HG02943 (cell line): ENCODE results near the gene INTS12.
"Not testable (repeated sequence)": the region's sequence is repeated elsewhere in the genome, so short reads cannot be mapped to it uniquely, and the experiment has no call there.

ENCODE experiments used
- ATAC-seq: cut with Tn5 transposase; IDR thresholded peaks from one replicate; pipeline ENCODE4 v1.9.1; 2021; ENCODE audit warnings: mild to moderate bottlenecking, low read depth, moderate library complexity; ENCODE audit not compliant: unreplicated experiment

INTS12 gene, protein sequence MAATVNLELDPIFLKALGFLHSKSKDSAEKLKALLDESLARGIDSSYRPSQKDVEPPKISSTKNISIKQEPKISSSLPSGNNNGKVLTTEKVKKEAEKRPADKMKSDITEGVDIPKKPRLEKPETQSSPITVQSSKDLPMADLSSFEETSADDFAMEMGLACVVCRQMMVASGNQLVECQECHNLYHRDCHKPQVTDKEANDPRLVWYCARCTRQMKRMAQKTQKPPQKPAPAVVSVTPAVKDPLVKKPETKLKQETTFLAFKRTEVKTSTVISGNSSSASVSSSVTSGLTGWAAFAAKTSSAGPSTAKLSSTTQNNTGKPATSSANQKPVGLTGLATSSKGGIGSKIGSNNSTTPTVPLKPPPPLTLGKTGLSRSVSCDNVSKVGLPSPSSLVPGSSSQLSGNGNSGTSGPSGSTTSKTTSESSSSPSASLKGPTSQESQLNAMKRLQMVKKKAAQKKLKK

DNA sequence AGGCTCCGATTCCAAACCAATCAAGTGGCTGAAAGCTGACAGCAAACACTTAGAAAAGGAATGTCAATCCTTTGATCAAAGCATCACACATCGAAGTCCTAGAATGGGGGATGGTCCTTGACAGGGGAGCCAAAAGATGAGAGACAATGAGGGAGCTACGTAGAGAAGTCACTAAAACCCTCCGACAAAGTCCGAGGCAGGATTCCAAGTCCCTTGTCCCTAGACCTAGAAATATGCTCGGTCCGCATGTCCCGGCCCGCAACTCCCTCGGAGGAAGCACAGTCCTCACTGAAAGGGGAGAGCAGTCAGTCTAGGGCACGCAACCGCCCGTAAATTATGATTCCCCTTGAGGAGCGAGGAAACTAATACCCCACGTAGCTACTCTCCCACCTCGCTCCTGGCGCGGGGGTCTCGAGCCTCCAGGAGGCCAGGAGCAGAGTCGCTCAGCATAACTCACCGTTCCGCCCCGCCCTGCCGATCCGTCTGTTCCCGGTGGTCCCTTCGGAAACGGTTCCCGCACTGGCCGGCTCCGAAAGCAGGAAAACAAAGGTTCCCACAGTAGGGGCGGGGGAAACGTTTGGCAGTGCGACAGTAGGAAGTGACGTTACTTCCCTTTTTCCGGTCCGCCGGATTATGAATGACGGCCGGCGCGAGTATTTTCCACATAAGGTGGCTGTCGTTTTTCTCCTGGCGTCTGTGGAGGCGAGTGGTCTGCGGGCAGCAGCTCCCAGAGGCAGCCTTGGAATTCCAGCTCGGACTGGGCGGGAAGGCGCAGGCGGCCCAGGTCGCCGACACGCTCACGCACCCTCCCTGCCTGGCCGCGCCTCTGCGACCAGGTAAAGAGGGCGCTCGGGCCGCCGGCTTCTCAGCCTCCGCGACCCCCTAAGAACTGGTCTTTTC is at the start of gene INTS12, which contains the start of gene GSTCD:
INTS12 (minus strand) TSS at position 509 of the 900 bp plus-strand sequence. CDS start 8,684 bp downstream, outside the sequence.
GSTCD (plus strand) TSS at position 604 of the 900 bp plus-strand sequence. CDS start 8,830 bp downstream, outside the sequence.
- peak; percentile 79 for ATAC-seq

DNA sequence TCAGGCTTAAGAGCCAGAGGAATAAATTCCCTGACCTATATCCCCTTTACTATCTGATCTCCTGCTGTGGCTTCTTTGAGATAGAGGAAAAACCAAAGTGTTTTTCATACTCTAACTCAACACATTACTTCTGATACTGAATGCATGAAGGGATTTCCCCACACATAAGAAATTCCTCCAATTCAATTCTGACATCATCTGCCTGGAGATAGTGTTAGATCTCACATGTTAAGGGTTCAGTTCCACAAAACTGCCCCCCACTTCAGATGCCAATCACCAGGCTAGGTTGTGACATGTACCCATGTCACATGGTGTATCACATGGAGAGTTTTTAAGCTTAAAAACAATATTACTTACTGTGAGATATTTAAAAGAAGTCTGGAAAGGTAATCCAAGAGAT is 46.9 kb upstream of the INTS12 start:
- ATAC-seq, result no peak

DNA sequence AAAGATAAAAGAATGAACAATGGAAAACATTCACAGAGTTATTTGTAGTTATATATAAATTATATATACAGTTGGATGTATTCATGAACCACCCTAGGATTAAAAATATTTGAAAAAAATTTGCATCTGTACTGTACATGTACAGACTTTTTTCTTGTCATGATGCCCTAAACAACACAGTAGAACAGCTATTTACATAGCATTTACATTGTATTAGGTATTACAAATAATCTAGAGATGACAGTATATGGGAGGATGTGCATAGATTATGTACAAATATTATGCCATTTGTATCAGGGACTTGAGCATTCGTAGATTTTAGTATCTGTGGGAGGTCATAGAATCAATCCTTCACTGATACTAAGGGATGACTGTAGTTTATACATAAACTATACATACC is 44.9 kb upstream of the INTS12 start:
- ATAC-seq, result no peak

DNA sequence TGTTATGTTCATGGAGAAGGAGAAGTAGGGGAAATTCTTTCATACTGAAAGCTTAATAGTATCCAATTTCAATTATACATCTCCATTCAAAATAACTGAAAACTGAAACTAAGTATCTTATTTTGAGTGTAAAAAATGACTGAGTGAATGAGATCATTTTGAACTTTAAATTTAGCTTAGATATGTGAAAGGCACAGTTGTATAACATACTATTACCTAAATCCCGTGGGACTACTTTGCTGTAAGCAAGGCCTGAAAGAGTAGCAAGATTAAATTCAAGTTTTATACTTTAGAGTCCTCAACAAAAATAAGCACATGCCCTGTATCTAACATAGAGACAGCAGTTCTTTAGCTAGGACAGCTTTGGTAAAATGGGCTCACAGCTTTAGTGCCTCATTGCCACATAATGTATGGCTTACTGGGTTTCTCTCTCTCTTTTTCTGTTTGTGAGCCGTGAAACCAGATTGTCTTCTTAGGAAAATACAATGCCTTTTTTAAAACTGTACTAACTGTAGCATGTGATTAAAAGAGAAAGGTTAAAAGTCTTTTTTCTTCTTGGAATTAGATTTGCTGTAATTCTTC is 43.3 kb upstream of the INTS12 start:
- ATAC-seq, result no peak

DNA sequence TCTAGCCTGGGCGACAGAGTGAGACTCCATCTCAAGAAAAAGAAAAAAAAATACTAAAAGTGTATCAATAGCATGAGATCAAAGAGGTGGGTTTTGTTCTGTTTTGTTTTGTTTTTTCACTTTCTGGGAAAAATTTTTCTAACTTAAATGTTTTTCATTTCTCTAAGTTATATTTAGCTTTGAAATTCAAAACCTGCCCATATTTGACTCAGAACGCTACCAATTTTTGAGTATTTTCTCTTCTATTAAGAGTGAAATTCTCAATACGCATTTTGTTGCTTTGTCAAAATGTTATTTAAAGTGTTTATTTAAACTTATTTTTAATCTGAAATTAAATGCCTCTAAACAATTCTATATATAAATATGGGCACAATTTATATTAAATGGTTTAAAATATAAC is 39.7 kb upstream of the INTS12 start:
- no peak for ATAC-seq

DNA sequence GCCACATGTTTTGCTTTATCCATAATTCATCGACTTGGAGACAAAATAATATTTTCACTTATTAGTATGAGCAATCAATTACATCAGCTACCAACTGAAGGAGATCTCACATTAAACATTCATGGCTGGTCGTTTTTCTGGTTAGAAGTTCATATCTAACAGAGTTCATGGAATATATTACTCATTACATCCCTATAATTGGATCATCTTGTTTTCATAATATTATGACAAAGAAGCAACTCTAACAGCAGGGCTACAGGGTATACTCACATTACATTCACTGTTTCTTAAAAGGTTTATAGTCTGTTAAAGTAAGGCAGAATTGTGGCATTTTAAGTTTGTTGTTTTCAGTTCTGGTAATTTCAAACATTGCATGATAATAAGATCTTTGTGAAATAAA is 33.1 kb upstream of the INTS12 start:
- ATAC-seq, result no peak

DNA sequence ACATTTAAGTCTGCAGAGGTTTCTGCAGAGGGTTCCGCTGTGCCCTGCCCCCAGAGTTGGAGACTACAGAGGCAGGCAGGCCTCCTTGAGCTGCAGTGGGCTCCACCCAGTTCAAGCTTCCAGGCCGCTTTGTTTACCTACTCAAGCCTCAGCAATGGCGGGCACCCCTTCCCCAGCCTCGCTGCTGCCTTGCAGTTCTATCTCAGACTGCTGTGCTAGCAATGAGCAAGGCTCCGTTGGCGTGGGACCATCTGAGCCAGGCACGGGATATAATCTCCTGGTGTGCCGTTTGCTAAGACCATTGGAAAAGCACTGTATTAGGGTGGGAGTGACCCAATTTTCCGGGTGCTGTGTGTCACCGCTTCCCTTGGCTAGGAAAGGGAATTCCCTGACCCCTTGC is 26.7 kb upstream of the INTS12 start:
- ATAC-seq, result not testable (repeated sequence)

DNA sequence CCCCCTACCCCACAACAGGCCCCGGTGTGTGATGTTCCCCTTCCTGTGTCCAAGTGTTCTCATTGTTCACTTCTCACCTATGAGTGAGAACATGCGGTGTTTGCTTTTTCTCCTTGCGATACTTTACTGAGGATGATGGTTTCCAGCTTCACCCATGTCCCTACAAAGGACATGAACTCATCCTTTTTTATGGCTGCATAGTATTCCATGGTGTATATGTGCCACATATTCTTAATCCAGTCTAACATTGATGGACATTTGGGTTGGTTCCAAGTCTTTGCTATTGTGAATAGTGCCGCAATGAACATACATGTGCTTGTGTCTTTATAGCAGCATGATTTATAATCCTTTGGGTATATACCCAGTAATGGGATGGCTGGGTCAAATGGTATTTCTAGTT is 21.4 kb upstream of the INTS12 start:
- ATAC-seq, result not testable (repeated sequence)

DNA sequence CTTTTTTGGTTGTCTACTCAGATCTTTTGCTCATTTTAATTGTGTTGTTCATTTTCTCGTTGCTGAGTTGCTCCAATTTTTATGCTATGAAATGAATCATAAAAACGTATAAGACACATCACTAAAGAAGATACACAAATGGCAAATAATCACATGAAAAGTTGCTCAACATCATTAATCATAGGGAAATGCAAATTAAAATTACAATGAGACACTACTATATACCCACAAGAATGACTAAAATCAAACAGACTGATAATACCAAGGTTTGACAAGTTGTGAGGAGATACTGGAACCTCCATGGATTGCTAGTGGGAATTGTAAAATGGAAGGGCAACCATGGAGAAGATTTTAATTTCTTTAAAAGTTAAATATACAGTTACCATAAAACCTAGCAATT is 17.1 kb upstream of the INTS12 start:
- ATAC-seq, result no peak

DNA sequence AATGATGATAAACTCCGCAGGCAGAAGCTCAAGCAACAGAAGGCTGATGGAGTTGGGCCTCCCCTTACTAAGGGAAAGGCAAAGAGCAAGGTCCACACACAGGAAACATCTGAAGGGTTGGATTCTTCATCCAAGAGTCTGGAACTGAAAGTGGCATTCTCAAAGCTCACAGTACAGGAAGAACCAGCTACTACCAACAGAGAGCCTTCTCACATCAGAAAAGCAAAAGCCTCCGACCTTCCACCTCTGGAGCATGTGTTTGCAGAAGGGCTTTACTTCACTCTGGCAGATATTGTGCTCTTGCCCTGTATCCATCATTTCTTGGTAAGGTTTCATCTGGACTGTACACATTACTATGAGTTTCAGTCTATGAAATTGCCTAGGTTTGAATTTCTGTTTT is 10.7 kb upstream of the INTS12 start:
- no peak for ATAC-seq

DNA sequence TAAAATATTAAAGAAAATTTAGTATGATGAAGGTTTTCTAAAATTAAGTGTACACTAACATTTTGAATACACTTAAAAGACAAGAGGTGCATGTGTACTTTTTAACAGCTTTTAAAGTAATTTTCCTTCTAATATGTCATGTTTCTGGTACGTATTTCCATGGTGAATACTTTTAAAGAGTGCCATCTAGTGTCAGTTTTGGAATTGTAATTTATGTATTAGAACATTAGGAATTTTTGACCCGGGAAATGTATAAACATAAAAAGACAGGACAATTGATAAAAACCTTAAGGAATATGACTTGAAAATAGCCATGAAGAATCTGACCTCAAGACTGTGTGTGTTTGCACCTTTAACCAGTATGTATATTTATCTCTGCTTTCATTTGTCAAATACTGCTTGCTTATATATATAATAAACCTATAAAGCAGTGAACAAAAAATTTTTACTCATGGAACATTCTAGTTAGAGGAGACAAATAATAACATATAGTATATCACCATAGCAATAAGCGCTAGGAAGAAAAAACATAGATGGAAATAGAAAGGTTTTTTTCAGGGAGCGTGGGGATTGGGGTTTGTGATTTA is 7.3 kb upstream of the INTS12 start:
- no peak for ATAC-seq

DNA sequence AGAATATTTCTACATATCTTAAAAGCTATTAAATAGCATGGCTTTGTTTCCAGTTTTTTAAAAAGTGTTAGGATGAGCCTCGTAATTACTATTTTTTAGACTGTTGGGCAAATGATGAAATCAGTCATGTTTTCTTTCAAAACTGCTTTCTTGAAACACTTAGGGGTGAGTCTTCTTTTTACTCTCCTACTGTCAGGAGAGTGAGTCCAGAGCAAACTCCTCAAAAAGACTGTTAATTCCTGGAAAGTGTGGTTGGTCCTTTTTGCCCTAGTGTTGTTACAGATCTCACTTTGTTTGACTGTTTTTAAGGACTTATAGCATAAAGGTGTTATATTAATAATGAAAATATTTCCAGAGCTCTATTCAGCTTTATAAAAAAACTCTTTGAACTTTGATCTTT is 6.4 kb upstream of the INTS12 start:
- ATAC-seq, result no peak

DNA sequence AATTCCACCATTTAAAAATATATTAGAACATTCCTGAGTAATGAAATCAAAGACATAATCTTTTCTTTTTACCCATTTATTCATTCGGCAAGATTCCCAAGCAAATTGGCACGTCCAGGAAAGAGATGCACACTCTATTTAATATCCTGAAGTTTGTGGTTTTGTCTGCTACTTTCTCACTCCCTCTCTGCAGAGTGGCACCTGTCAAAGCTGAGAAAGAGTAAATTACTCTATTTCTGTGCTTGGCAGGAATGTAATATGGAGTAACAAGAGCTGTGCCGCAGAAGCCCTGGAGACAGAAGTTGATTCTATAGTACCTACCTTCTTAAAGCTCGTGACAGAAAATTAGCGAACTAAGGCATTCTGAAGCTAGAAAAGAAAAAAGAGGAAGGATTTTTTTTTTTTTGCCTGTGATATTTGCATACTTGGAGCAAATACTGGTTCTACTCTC is 5.6 kb upstream of the INTS12 start:
- peak; percentile 64 for ATAC-seq

DNA sequence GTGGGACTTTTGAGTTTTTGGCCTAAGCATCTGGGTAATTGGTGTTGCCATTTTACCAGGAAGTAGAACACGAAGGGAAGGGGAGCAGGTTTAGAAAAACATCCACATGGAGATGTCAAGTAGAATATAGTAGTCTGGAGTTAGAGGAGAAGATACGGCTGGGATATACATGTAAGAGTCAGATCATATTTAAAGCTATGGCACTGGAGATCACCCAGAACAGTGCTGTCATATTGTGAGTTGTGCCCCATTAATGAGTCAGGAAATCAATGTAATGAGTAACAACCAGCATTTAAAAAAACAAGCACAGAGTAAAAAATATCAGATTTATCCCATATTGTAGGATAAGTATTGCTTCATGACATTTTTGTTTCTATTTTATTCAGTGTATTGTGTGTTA is 4.3 kb upstream of the INTS12 start:
- no peak for ATAC-seq

DNA sequence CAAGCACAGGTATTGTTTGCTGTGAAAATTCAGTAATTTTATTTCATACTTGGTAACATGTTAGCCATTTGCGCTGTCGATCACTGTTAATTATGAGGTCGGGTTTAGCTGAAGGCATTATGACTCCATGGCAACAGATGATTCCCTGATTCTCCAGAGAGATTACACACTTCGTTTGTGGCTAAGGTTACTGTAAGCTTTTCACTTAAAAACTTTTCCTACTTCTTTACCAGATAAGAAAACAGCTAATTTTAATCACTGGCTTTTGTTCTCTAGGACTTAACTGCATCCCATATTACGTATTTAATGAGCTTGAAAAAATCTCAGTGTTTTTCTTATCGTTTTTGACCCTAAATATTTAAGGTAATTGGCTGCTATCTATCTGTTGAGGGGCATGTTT is 2.2 kb upstream of the INTS12 start:
- ATAC-seq, result no peak

DNA sequence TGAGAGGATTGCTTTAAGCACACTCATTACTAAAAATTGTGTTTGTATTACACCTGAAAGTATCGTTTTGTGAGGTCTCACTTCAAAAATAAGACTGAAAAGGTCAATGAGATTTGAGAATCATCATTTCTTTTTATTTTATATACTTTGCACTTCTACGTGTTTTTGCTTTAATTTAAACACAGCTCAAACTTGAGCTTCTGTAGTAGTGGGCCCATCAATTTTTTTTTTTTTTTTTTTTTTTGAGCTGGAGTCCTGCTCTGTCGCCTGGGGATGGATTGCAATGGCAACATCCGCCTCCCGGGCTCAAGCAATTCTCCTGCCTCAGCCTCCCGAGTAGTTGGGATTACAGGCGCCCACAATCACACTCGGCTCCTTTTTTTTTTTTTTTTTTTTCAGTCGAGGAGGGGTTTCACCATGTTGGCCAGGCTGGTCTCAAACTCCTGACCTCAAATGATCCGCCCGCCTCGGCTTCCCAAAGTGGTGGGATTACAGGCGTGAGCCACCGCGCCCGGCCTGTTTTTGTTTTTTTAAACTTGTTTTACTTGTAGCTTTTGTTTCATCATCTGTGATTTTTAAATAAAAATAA is 1.6 kb upstream of the INTS12 start:
- no peak for ATAC-seq

DNA sequence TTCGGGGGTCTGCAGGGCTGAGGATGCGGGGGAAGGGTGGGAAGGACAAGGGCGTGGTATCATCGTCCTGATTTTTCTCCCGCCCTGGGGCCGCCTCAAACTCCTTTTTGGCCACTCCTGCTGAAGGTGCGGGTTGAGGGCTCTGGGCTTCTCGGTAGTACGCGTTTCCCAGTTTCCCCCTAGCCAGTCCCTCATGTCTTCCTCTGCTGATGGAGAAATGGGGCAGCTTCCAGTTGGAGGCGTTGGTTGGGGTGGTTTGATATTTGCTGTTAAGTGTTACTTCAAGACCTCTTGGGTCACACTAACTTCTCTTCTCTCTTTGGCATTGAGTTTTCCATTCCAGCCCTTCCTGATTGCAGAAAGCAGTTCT is 577 bp upstream of the INTS12 start:
- peak; percentile 38 for ATAC-seq

DNA sequence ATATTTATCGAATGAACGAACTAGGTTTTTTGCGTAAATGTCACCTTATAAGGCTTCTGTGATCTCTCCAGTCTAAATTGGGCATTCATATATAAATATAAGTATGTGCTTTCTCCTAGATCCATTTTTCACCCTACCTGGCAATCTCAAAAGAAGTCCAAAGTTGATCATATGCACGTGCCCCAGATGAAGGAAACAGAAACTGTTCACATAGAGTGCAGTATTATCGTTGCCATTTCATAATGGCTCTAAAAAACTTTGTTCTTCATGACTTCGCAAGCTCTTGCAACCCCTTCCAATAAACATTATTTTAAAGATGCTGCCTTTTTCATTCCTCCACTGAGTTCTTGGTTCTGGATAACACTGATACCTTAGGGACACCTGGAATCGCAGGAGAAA is 708 bp downstream of the INTS12 start:
- no peak for ATAC-seq

DNA sequence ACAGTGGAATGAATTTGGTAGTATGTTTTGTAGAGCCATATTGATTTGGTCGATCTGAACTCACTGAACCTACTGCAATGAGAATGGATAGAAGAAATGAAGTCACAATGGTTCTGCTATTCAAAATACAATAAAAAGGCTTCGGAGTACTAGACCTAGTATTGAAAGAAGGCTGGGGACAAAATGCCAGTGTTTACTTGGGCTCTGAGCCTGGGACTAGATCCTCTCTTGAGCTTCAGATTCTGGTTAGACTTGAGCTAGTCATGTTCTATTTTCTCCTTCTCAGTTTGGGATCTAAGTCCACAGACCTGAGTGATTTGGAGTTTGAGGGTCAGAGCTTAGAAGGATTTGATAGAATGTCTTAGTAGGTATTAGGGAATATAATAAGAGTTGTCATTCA is 9.9 kb downstream of the INTS12 start:
- ATAC-seq, result no peak

DNA sequence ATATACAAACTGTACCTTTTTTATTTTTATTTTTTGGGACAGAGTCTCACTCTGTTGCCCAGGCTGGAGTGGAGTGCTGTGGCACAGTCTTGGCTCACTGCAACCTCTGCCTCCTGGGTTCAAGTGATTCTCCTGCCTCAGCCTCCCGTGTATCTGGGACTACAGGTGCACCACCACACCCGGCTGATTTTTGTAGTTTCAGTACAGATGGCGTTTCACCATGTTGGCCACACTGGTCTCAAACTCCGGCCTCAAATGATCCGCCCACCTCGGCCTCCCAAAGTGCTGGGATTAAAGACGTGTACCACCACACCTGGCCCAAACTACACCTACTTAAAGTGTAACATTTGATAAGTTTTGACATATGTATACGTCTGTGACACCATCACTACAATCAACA is 12.7 kb downstream of the INTS12 start:
- ATAC-seq, result not testable (repeated sequence)
